Uterus (tissue), 2 donors: ENCODE measurements around the gene PRSS3.
"Not testable (repeated sequence)": the region's sequence is repeated elsewhere in the genome, so short reads cannot be mapped to it uniquely, and the experiment has no call there.

Experiments used
- CTCF ChIP-seq, 4 experiments: fragments of 200-600 bp in 2 of 4; fragments of 450-650 bp in 2 of 4; sonication (generic) in 2 of 4; IDR thresholded peaks; one replicate each; pipeline ENCODE4 v1.5.1; 2016 to 2019; ENCODE audit warnings: antibody characterized with exemption in 4 of 4, mild to moderate bottlenecking in 2 of 4, moderate library complexity in 1 of 4
- POLR2A ChIP-seq, 2 donors: fragments of 450-650 bp; IDR thresholded peaks; one replicate each; pipeline ENCODE4 v1.6.1; 2016; ENCODE audit warnings: antibody characterized with exemption in 2 of 2, mild to moderate bottlenecking in 1 of 2, moderate library complexity in 1 of 2

GRCh38 chr9:33793496-33793895, 1.9 kb upstream of the PRSS3 start:
- TF ChIP-seq CTCF, POLR2A (IDR thresholded peaks at IDR 0.05): not testable (repeated sequence)
